ENCODE results near the gene LRRC40.

LRRC40 gene

GRCh38 chr1:70143048-70143659, 62.2 kb downstream of the LRRC40 start:
- H3K4me2 ChIP-seq (ENCODE audit: low read depth, low read length) = no peak overlapping the region
- H3K9me2 ChIP-seq (replicated peaks; ENCODE audit: insufficient read depth, low read length) = no peaks in the 10 kb centered on the region
- no peaks in the 10 kb centered on the region for H3K79me2 ChIP-seq (ENCODE audit: low read length)
- H3K27ac ChIP-seq (ENCODE audit: low read length) = no peak overlapping the region
- no peak for DNase-seq
- no peaks in the 10 kb centered on the region for H3K9me3 ChIP-seq (replicated peaks; ENCODE audit: insufficient read depth, low read length)
- no peak overlapping the region for H2AFZ ChIP-seq (ENCODE audit: low read length)
- H3F3A ChIP-seq (ENCODE audit: insufficient read depth, low read length) = no peaks in the 10 kb centered on the region
- H3K36me3 ChIP-seq (replicated peaks; ENCODE audit: insufficient read depth, low read length) = no peaks in the 10 kb centered on the region; the same call in 1 of the 2 replicates
- H3K4me3 ChIP-seq (ENCODE audit: low read length) = no peak overlapping the region
- no peaks in the 10 kb centered on the region for H4K20me1 ChIP-seq (ENCODE audit: insufficient read depth, low read length)
- TF ChIP-seq EZH2 (optimal IDR thresholded peaks at IDR 0.05; ENCODE audit: low read depth, low read length) (no peak), EZH2phosphoT487 (IDR thresholded peaks at IDR 0.05; ENCODE audit: low read length) (no peak), CTCF (IDR thresholded peaks at IDR 0.05; ENCODE audit: low read length) (no peak)
- H3K27me3 ChIP-seq (replicated peaks; ENCODE audit: insufficient read depth, low read length) = no peaks in the 10 kb centered on the region
- no peaks in the 10 kb centered on the region for H3K4me1 ChIP-seq (ENCODE audit: low read length)
- H3K9ac ChIP-seq (ENCODE audit: low read length) = no peak overlapping the region

GRCh38 chr1:70142075-70142474, 63.3 kb downstream of the LRRC40 start:
- no peak overlapping the region for H3K4me2 ChIP-seq (ENCODE audit: low read depth, low read length)
- H3K27me3 ChIP-seq (replicated peaks; ENCODE audit: insufficient read depth, low read length) = no peaks in the 10 kb centered on the region
- no peak overlapping the region for H2AFZ ChIP-seq (ENCODE audit: low read length)
- H3K4me1 ChIP-seq (ENCODE audit: low read length) = no peaks in the 10 kb centered on the region
- H3K27ac ChIP-seq (ENCODE audit: low read length) = no peak overlapping the region
- no peaks in the 10 kb centered on the region for H3K9me2 ChIP-seq (replicated peaks; ENCODE audit: insufficient read depth, low read length)
- H3K9ac ChIP-seq (ENCODE audit: low read length) = no peak overlapping the region
- no peaks in the 10 kb centered on the region; the same call in 1 of the 2 replicates for H3K36me3 ChIP-seq (replicated peaks; ENCODE audit: insufficient read depth, low read length)
- no peak for DNase-seq
- H3K79me2 ChIP-seq (ENCODE audit: low read length) = no peaks in the 10 kb centered on the region
- no peaks in the 10 kb centered on the region for H3F3A ChIP-seq (ENCODE audit: insufficient read depth, low read length)
- H3K4me3 ChIP-seq (ENCODE audit: low read length) = no peak overlapping the region
- H3K9me3 ChIP-seq (replicated peaks; ENCODE audit: insufficient read depth, low read length) = no peaks in the 10 kb centered on the region
- no peaks in the 10 kb centered on the region for H4K20me1 ChIP-seq (ENCODE audit: insufficient read depth, low read length)
- TF ChIP-seq EZH2phosphoT487 (IDR thresholded peaks at IDR 0.05; ENCODE audit: low read length) (no peak), EZH2 (optimal IDR thresholded peaks at IDR 0.05; ENCODE audit: low read depth, low read length) (no peak), CTCF (IDR thresholded peaks at IDR 0.05; ENCODE audit: low read length) (no peak)

GRCh38 chr1:70140894-70141293, 64.5 kb downstream of the LRRC40 start:
- H3K4me1 ChIP-seq (ENCODE audit: low read length) = no peaks in the 10 kb centered on the region
- H3K9ac ChIP-seq (ENCODE audit: low read length) = no peak overlapping the region
- no peak overlapping the region for H3K4me3 ChIP-seq (ENCODE audit: low read length)
- H3K27ac ChIP-seq (ENCODE audit: low read length) = no peak overlapping the region
- no peaks in the 10 kb centered on the region for H3F3A ChIP-seq (ENCODE audit: insufficient read depth, low read length)
- no peaks in the 10 kb centered on the region; the same call in 1 of the 2 replicates for H3K36me3 ChIP-seq (replicated peaks; ENCODE audit: insufficient read depth, low read length)
- no peaks in the 10 kb centered on the region for H3K27me3 ChIP-seq (replicated peaks; ENCODE audit: insufficient read depth, low read length)
- H3K79me2 ChIP-seq (ENCODE audit: low read length) = no peaks in the 10 kb centered on the region
- H4K20me1 ChIP-seq (ENCODE audit: insufficient read depth, low read length) = no peaks in the 10 kb centered on the region
- no peak overlapping the region for H2AFZ ChIP-seq (ENCODE audit: low read length)
- DNase-seq = no peak
- H3K9me2 ChIP-seq (replicated peaks; ENCODE audit: insufficient read depth, low read length) = no peaks in the 10 kb centered on the region
- H3K9me3 ChIP-seq (replicated peaks; ENCODE audit: insufficient read depth, low read length) = no peaks in the 10 kb centered on the region
- TF ChIP-seq EZH2phosphoT487 (IDR thresholded peaks at IDR 0.05; ENCODE audit: low read length) (no peak), CTCF (IDR thresholded peaks at IDR 0.05; ENCODE audit: low read length) (no peak), EZH2 (optimal IDR thresholded peaks at IDR 0.05; ENCODE audit: low read depth, low read length) (no peak)
- H3K4me2 ChIP-seq (ENCODE audit: low read depth, low read length) = no peak overlapping the region

Measured in MM.1S (cell line).